GM19463 (cell line): ENCODE data around the gene STK35.
"Not testable (repeated sequence)": the region's sequence is repeated elsewhere in the genome, so short reads cannot be mapped to it uniquely, and the experiment has no call there.

ENCODE experiments used
- ATAC-seq: cut with Tn5 transposase; IDR thresholded peaks from one replicate; pipeline ENCODE4 v1.9.1; 2021; ENCODE audit warnings: mild to moderate bottlenecking, moderate library complexity; ENCODE audit not compliant: unreplicated experiment

Gene STK35

DNA sequence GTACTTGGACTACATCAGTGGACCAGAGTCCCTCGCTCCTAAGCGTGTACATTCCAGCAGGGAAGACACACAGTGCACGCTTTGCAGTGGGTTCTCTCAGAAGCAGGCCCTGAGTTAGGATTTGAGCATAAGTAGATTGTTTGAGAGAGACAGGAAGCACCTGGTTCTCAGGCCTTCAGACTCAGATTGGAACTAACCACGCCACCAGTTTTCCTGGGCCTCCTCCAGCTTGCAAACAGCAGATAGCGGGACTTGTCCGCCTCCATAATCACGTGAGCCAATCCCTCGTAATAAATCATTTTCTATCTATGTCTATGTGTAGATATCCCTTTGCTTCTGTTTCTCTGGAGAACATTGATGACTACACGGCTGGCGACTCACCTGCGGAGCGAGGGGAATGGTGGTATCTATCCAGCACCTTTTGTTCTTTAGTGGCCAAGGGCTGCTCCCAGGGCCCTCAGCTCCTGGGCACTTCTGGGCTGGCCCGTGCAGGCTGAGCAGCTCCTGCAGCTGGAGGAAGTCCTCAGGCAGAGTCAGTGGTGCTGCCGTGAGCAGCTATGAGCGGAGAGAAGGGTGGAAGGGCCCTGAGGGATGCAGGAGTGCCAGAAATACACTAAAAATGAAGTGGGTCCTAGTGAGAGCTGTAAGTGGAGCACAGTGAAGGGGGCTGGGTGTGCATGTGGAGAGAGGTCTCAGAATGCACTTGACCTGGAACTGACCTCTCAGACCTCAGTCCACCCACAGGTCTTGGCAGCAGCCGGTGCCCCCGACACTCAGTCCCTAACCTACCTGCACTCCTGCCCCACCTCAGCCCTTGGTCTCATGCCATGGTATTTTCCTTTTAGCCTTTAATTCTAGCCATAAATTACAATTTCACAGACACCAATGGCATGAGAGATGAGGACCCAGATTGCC is 76.9 kb downstream of the STK35 start:
- ATAC-seq = no peak

DNA sequence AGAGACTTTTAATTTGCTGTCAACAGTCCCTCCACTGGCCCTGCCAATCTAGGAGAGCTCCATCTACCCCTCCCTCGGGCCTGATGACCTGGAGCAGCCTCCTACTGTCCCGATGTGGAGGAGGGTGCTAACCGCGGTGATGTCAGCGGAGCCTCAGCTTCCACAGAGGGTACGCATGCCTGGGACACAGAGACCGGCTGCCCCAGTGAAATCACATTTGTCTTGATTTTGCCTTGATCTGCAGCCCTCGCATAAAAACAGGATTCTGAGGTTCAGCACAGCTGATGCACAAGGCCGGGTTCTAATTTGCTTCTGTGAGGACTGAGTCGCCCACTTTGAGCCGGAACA is 77.6 kb downstream of the STK35 start:
- no peak for ATAC-seq

DNA sequence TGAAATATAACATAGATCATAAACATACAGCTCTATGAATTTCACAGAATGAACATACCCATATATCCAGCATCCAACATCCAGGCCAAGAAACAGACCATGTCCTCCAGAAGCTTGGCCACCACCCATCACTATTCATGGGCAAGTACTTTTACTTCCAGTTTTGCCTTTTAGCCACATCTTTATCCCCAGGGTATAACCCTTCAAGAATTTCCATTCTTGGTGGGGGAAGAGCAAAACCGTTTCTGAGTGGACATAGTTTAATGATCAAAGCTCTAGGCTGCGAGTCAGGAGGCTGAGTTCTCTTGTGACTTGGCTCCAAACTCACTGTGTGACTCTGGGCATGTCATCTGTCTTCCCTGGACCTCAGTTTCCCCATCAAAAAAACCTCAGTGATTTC is 78.3 kb downstream of the STK35 start:
- ATAC-seq = no peak

DNA sequence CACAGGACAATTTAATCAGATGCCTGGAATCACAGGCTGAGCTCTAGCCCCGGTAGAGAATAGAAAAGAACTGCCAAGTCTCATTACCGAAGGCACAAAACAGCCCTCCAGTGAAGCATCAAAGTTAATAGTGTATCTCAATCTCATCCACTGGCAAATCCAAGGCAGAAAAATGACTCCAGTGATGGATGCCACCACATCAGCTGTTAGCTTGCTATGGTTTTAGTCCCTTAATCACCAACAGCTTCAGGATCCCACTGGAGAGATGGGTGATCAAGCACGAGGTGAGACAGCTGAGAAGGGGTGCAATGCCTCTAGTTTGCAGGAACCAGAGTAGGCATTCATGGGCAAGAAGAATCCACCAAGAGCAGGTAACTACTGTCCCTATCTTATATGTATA is 81.8 kb downstream of the STK35 start:
- no peak for ATAC-seq

DNA sequence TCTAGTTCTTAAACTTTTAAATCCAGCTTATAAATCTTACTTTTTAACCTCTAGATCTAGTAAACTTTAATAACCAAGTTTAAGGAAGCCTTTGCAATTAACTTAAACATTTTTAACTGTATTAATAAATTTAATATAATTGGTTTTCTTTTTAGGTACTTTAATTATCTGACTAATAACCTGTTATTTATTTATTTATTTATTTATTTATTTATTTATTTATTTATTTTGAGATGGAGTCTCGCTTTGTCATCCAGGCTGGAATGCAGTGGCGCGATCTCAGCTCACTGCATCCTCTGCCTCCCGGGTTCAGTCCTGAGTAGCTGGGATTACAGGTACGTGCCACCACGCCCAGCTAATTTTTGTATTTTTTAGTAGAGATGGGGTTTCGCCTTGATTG is 83.3 kb downstream of the STK35 start:
- ATAC-seq = not testable (repeated sequence)

DNA sequence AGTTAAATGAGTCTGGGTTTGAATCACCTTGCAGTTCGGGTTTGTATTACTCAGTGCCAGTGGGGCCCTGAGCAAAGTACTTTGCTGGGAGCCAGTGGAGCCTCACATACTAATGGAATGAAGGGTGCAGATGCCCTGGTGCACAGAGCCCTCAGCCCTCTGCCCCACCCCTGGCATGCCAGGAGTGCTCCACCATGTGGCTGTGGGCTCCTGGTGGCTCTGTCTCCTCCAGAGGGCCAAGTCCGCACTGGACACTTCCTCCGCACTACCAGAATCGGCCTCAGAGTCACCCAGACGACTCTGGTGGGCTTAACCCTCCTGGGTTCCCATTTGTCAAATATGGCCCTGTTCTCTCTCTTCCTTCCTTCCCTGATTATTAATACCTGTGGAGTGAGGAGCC is 94.0 kb downstream of the STK35 start:
- no peak for ATAC-seq

DNA sequence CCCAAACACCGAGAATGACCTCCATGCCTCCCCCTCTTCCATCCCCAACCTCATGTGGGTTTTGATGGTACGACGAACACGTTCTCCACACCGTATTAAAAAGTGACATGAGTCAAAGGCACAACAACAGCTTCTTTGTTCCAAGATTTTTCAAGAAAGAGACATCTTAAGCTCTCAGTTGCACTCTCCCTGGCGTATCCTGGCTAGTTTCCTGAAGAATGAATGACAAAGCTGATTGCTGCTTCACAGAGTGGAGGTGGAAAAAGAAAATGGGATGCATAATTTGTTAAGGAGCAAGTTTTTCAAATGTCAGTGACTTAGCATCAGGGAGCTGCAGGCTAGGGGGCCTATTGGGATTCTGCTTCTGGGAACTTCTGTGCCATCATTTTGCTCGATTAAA is 95.5 kb downstream of the STK35 start:
- ATAC-seq = no peak
